ENCODE data around the gene TRABD.

DNA sequence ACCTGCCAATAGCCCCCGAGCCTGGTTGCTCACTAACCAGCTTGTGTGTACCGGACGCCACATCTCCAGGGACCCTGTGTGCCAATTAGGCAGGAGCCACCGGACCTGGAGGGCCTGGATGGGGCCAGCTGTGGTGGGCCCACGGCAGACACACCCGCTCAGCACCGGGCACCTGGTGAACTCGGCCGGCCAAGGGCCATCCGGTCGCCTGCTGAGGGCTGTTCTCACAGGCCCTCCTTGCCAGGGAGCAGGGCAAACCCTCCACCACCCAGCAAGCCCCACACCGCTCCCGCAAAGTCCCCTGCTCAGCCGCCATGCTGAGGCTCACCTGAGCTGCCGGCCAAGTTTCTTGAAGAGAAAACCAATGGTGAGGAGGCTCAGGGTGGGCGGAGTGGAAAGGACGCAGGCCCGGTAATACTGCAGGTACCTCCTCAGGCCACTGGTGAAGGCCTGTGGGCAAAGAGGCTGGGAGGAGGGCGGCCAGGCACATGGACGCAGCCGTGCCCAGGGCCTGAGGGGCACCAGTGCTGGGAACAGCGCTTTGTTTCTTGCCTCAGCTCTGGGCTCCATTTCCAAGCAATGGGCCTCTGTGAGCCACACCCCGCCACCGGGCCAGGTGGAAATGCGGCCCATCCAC is 42.0 kb downstream of the TRABD start:
- TF ChIP-seq, protein P1, sequence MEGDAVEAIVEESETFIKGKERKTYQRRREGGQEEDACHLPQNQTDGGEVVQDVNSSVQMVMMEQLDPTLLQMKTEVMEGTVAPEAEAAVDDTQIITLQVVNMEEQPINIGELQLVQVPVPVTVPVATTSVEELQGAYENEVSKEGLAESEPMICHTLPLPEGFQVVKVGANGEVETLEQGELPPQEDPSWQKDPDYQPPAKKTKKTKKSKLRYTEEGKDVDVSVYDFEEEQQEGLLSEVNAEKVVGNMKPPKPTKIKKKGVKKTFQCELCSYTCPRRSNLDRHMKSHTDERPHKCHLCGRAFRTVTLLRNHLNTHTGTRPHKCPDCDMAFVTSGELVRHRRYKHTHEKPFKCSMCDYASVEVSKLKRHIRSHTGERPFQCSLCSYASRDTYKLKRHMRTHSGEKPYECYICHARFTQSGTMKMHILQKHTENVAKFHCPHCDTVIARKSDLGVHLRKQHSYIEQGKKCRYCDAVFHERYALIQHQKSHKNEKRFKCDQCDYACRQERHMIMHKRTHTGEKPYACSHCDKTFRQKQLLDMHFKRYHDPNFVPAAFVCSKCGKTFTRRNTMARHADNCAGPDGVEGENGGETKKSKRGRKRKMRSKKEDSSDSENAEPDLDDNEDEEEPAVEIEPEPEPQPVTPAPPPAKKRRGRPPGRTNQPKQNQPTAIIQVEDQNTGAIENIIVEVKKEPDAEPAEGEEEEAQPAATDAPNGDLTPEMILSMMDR (conservative IDR thresholded peaks at IDR 0.05), result no peak
- no peak for TF ChIP-seq ZFX (IDR thresholded peaks at IDR 0.05)

Data from C4-2B (cell line).